IMR-90 (cell line): ENCODE results near the gene PLEK2. TPM values are rescaled to one million over a fixed set of nuclear protein-coding genes. Genes with fewer than 3 reads are reported as not detected.

Experiments used
- ATAC-seq: fragments of 200-7000 bp; cut with Tn5 transposase; 2 replicates; pipeline ENCODE4 v1.9.1; 2020; ENCODE audit warnings: low read depth, mild to moderate bottlenecking, moderate library complexity
- BruUV-seq: library from RNA; stranded (reverse); fragments of 400-500 nt; replicated peaks from 2 replicates; lab custom pipeline; 2021; lab: Mats Ljungman, UMichigan
- CTCF ChIA-PET: fragments of 300-600 bp; formaldehyde crosslinking; extraction: SDS; loops from one replicate; lab custom pipeline; 2021; ENCODE audit warnings: antibody characterized with exemption; lab: Yijun Ruan, JAX
- POLR2A ChIA-PET: fragments of 300-600 bp; sonication (Branson Sonifier 250); formaldehyde crosslinking; loops from one replicate; lab custom pipeline; 2022; ENCODE audit warnings: antibody characterized with exemption; ENCODE audit not compliant: unreplicated experiment; lab: Charles Lee
- DNase-seq: peaks from one replicate; pipeline ENCODE4 v3.0.0; 2013
- H2AFZ ChIP-seq: replicated peaks from 2 replicates; pipeline ENCODE3; 2013; ENCODE audit warnings: low read length, mild to moderate bottlenecking; ENCODE audit not compliant: poor library complexity
- H2AK5ac ChIP-seq: 2 replicates; pipeline ENCODE4 v1.6.1; 2013; ENCODE audit warnings: low read depth, low read length, inconsistent platforms
- H2AK9ac ChIP-seq: replicated peaks from 2 replicates; pipeline ENCODE3; 2013; ENCODE audit warnings: mild to moderate bottlenecking, low read depth, low read length, moderate library complexity; ENCODE audit not compliant: poor library complexity
- H2BK120ac ChIP-seq: 2 replicates; pipeline ENCODE4 v1.6.1; 2013; ENCODE audit warnings: low read depth, low read length, inconsistent platforms
- H2BK15ac ChIP-seq: 3 replicates; pipeline ENCODE4 v1.6.1; 2013; ENCODE audit warnings: low read depth, low read length, inconsistent platforms
- H2BK20ac ChIP-seq: 2 replicates; pipeline ENCODE4 v1.6.1; 2013; ENCODE audit warnings: low read depth, mild to moderate bottlenecking, inconsistent platforms, low read length, moderate library complexity
- H2BK5ac ChIP-seq: 2 replicates; pipeline ENCODE4 v1.6.1; 2013; ENCODE audit warnings: mild to moderate bottlenecking, low read depth, low read length, inconsistent platforms; ENCODE audit not compliant: poor library complexity, severe bottlenecking
- H3K14ac ChIP-seq: replicated peaks from 2 replicates; pipeline ENCODE4 v1.6.1; 2013; ENCODE audit warnings: low read depth, low read length, inconsistent platforms
- H3K18ac ChIP-seq: 2 replicates; pipeline ENCODE4 v1.6.1; 2013; ENCODE audit warnings: low read depth, low read length, control low read depth
- H3K23ac ChIP-seq: 2 replicates; pipeline ENCODE4 v1.6.1; 2013; ENCODE audit warnings: low read depth, low read length, inconsistent platforms
- H3K27ac ChIP-seq: 2 replicates; pipeline ENCODE4 v1.5.1; 2013; ENCODE audit warnings: mild to moderate bottlenecking, control low read depth, low read length; ENCODE audit not compliant: insufficient read depth
- H3K27me3 ChIP-seq: 2 replicates; pipeline ENCODE4 v1.6.1; 2013; ENCODE audit warnings: low read length; ENCODE audit not compliant: control insufficient read depth, insufficient read depth
- H3K36me3 ChIP-seq: 2 replicates; pipeline ENCODE4 v1.6.1; 2013; ENCODE audit warnings: low read length, mixed read lengths; ENCODE audit not compliant: control insufficient read depth, insufficient read depth
- H3K4ac ChIP-seq: 2 replicates; pipeline ENCODE4 v1.6.1; 2013; ENCODE audit warnings: low read depth, low read length, inconsistent platforms
- H3K4me1 ChIP-seq: 2 replicates; pipeline ENCODE4 v1.6.1; 2013; ENCODE audit warnings: low read length, mixed read lengths; ENCODE audit not compliant: control insufficient read depth, insufficient read depth
- H3K4me2 ChIP-seq: 2 replicates; pipeline ENCODE4 v1.6.1; 2013; ENCODE audit warnings: low read depth, mild to moderate bottlenecking, control low read depth, low read length, moderate library complexity
- H3K4me3 ChIP-seq: 2 replicates; pipeline ENCODE4 v1.5.1; 2013; ENCODE audit warnings: low read depth, mild to moderate bottlenecking, control low read depth, low read length, moderate library complexity; ENCODE audit not compliant: insufficient read depth
- H3K56ac ChIP-seq: 2 replicates; pipeline ENCODE4 v1.6.1; 2013; ENCODE audit warnings: low read length, inconsistent platforms; ENCODE audit not compliant: insufficient read depth; ENCODE audit errors: extremely low read depth
- H3K79me1 ChIP-seq, 2 experiments: 2 replicates each; pipeline ENCODE4 v1.6.1; 2013; ENCODE audit warnings: low read length in 2 of 2, inconsistent platforms in 1 of 2, low read depth in 1 of 2
- H3K9ac ChIP-seq: 2 replicates; pipeline ENCODE4 v1.6.1; 2013; ENCODE audit warnings: low read depth, low read length, control low read depth
- H3K9me1 ChIP-seq: 2 replicates; pipeline ENCODE4 v1.6.1; 2013; ENCODE audit warnings: low read length, inconsistent platforms; ENCODE audit not compliant: insufficient read depth
- H3K9me3 ChIP-seq: 2 replicates; pipeline ENCODE4 v1.6.1; 2013; ENCODE audit warnings: low read length; ENCODE audit not compliant: control insufficient read depth, insufficient read depth
- H4K20me1 ChIP-seq: 2 replicates; pipeline ENCODE4 v1.6.1; 2013; ENCODE audit warnings: low read length, inconsistent platforms; ENCODE audit not compliant: insufficient read depth
- H4K5ac ChIP-seq: 2 replicates; pipeline ENCODE4 v1.6.1; 2013; ENCODE audit warnings: mild to moderate bottlenecking, low read depth, low read length, control low read depth
- H4K8ac ChIP-seq, 2 experiments: 2 replicates each; pipeline ENCODE4 v1.6.1; 2013; ENCODE audit warnings: low read depth in 2 of 2, low read length in 2 of 2, control low read depth in 1 of 2, inconsistent platforms in 1 of 2
- H4K91ac ChIP-seq: 2 replicates; pipeline ENCODE4 v1.6.1; 2013; ENCODE audit warnings: low read depth, low read length, inconsistent platforms; ENCODE audit not compliant: insufficient read depth
- BHLHE40 ChIP-seq: fragments of 150-350 bp; IDR thresholded peaks from 2 replicates; pipeline ENCODE4 v1.6.1; 2016; ENCODE audit warnings: mild to moderate bottlenecking, low read depth, low read length
- CEBPB ChIP-seq: IDR thresholded peaks from 2 replicates; pipeline ENCODE4 v1.6.1; 2012; ENCODE audit warnings: low read depth, low read length, improper control_type of control experiment
- CHD1 ChIP-seq: IDR thresholded peaks from 2 replicates; pipeline ENCODE4 v1.6.1; 2012; ENCODE audit warnings: low read depth, low read length, improper control_type of control experiment
- CTCF ChIP-seq: conservative IDR thresholded peaks from 2 replicates; pipeline ENCODE4 v1.5.1; 2012; ENCODE audit warnings: mild to moderate bottlenecking, low read depth, low read length, improper control_type of control experiment
- ELK1 ChIP-seq: fragments of 150-350 bp; IDR thresholded peaks from 2 replicates; pipeline ENCODE4 v1.6.1; 2016; ENCODE audit warnings: low read depth, mild to moderate bottlenecking, low read length, moderate library complexity, borderline replicate concordance
- FOS ChIP-seq: fragments of 150-350 bp; IDR thresholded peaks from 2 replicates; pipeline ENCODE4 v1.6.1; 2016; ENCODE audit warnings: low read depth, low read length
- MAFK ChIP-seq: IDR thresholded peaks from 2 replicates; pipeline ENCODE4 v1.6.1; 2012; ENCODE audit warnings: low read depth, low read length, improper control_type of control experiment
- MAZ ChIP-seq: IDR thresholded peaks from 2 replicates; pipeline ENCODE4 v1.6.1; 2012; ENCODE audit warnings: low read depth, mild to moderate bottlenecking, low read length, improper control_type of control experiment, moderate library complexity, borderline replicate concordance
- MXI1 ChIP-seq: IDR thresholded peaks from 2 replicates; pipeline ENCODE4 v1.6.1; 2012; ENCODE audit warnings: low read depth, mild to moderate bottlenecking, low read length, moderate library complexity, borderline replicate concordance
- NFE2L2 ChIP-seq: fragments of 150-350 bp; IDR thresholded peaks from 2 replicates; pipeline ENCODE4 v1.6.1; 2016; ENCODE audit warnings: low read depth, mild to moderate bottlenecking, low read length
- POLR2A ChIP-seq: IDR thresholded peaks from 2 replicates; pipeline ENCODE4 v1.6.1; 2012; ENCODE audit warnings: mild to moderate bottlenecking, low read depth, low read length
- RAD21 ChIP-seq: IDR thresholded peaks from 2 replicates; pipeline ENCODE4 v1.6.1; 2012; ENCODE audit warnings: low read length, improper control_type of control experiment
- RCOR1 ChIP-seq: IDR thresholded peaks from 2 replicates; pipeline ENCODE4 v1.6.1; 2012; ENCODE audit warnings: mild to moderate bottlenecking, low read length, improper control_type of control experiment; ENCODE audit not compliant: insufficient replicate concordance
- RFX5 ChIP-seq: IDR thresholded peaks from 2 replicates; pipeline ENCODE4 v1.8.0; 2012; ENCODE audit warnings: low read depth, mild to moderate bottlenecking, low read length, moderate library complexity
- SMC3 ChIP-seq: fragments of 150-350 bp; IDR thresholded peaks from 2 replicates; pipeline ENCODE4 v1.6.1; 2016; ENCODE audit warnings: low read depth, mild to moderate bottlenecking, antibody characterized with exemption, low read length, moderate library complexity
- USF2 ChIP-seq: fragments of 150-350 bp; IDR thresholded peaks from 2 replicates; pipeline ENCODE4 v1.6.1; 2017; ENCODE audit warnings: mild to moderate bottlenecking, antibody characterized with exemption, low read length, low read depth
- dilution Hi-C: fragments of 300-500 bp; cut with HindIII; formaldehyde crosslinking; loops from one replicate; pipeline ENCODE4 v1.14.3; 2018; ENCODE audit warnings: low sequenced_read_pairs; ENCODE audit not compliant: unreplicated experiment
- in situ Hi-C: fragments of 300-500 bp; cut with MboI; formaldehyde crosslinking; loops from 3 replicates; pipeline ENCODE4 v1.14.3; 2019; ENCODE audit warnings: low sequenced_read_pairs, inconsistent platforms, mixed read lengths
- intact Hi-C: fragments of 100-400 bp; cut with micrococcal nuclease; formaldehyde crosslinking; loops from 2 replicates; pipeline ENCODE4 v1.10.0; 2022
- polyA plus RNA-seq, 3 experiments: library from polyadenylated mRNA; depleted of rRNA; stranded (reverse); fragments of >200 nt; gene quantifications; 2 replicates each; pipeline ENCODE4 v1.2.3, GENCODE V29; 2012; ENCODE audit warnings: low replicate concordance in 1 of 3
- total RNA-seq: library from RNA; depleted of rRNA; stranded (reverse); fragments of >200 nt; gene quantifications from 2 replicates; pipeline ENCODE4 v1.2.3, GENCODE V29; 2012

Gene PLEK2
- total and polyA plus RNA-seq, 2 of the 4 experiments (the other 2 are of a cell fraction): 1.7 to 2.5 TPM

- Histone ChIP-seq H3K4me2 (no peak overlapping the region), H3K9me3 (no peaks in the 10 kb centered on the region), H3K23ac (no peak overlapping the region), H3K4me1 (no peaks in the 10 kb centered on the region), H2BK120ac (no peak overlapping the region), H3K79me1 (peaks cover 8 to 9% of the 10 kb centered on the region in 2 experiments), H3K27ac (no peak overlapping the region), H4K20me1 (no peaks in the 10 kb centered on the region), H3K18ac (no peak overlapping the region), H2BK20ac (no peak overlapping the region), H2BK5ac (no peak overlapping the region), H3K4ac (no peak overlapping the region), H4K91ac (no peak overlapping the region), H2AK9ac (no peak overlapping the region), H3K36me3 (peaks cover 43% of the 10 kb centered on the region), H3K27me3 (no peaks in the 10 kb centered on the region), H3K4me3 (no peak overlapping the region), H3K9ac (no peak overlapping the region), H4K8ac (no peak overlapping the region), H3K56ac (no peak overlapping the region), H3K14ac (no peak overlapping the region), H2AK5ac (no peak overlapping the region), H4K5ac (no peak overlapping the region), H3K9me1 (no peaks in the 10 kb centered on the region), H2BK15ac (no peak overlapping the region), H2AFZ (no peak overlapping the region)
- ATAC-seq (no peak), DNase-seq (no peak)
- dilution Hi-C loops (no loop called here), intact Hi-C loops (loop anchor here (5.0 kb wide), 1 partner anchor 838 kb away; the partner anchor contains the start of gene GPHN), in situ Hi-C loops (no loop called here)
- TF ChIP-seq POLR2A (no peak), CTCF (no peak), FOS (no peak), BHLHE40 (no peak), NFE2L2 (no peak), MAFK (no peak), MAZ (no peak), RAD21 (no peak), RCOR1 (no peak), ELK1 (no peak), SMC3 (no peak), MXI1 (no peak), CEBPB (no peak), USF2 (no peak), CHD1 (no peak), RFX5 (no peak)
- POLR2A ChIA-PET: no interaction called here
- no TSS peak for BruUV-seq
- CTCF ChIA-PET: no interaction called here
These were observed 66.4 kb downstream of the PLEK2 start for GRCh38 chr14:67345583-67345982.
